IPS DF 19.7 (cell line): ENCODE results near the gene DNM1.

Experiments
- DNase-seq: peaks from one replicate; pipeline ENCODE4 v3.0.0-alpha.2; 2013; ENCODE audit warnings: low read depth, low spot score

The DNM1 gene

DNA sequence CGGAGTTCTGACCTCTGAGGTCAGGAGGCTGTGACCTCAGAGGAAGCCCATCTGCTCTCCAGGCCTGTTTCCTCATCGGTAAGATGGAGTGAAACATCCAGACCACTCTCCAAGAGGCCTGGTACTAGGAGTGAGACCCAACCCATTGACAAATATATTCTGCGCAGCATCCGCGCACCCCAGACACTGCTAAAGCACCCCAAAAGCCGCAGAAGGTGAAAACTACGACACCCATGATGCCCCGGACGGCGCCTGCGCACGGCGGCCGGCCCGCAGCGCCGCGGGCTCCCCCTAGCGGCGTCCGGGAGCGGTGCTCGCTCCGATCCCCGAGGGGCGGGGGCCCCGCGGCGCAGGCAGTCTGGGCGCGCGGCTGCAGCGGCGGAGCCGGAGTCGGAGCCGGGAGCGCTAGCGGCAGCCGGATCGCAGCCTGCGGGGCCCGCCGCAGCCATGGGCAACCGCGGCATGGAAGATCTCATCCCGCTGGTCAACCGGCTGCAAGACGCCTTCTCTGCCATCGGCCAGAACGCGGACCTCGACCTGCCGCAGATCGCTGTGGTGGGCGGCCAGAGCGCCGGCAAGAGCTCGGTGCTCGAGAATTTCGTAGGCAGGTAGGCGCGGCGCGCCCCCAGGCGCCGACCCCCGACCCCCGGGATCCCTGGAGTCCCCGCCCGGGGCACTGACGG lies at the start of gene DNM1:
Gene DNM1, plus strand, starts transcription at position 356 of the 683 bp plus-strand sequence. Its CDS starts 92 bp downstream, at position 448.
- DNase-seq = no peak

- no peak for DNase-seq
Measured at GRCh38 chr9:128153947-128154695, 49.1 kb upstream of the DNM1 start.

DNA sequence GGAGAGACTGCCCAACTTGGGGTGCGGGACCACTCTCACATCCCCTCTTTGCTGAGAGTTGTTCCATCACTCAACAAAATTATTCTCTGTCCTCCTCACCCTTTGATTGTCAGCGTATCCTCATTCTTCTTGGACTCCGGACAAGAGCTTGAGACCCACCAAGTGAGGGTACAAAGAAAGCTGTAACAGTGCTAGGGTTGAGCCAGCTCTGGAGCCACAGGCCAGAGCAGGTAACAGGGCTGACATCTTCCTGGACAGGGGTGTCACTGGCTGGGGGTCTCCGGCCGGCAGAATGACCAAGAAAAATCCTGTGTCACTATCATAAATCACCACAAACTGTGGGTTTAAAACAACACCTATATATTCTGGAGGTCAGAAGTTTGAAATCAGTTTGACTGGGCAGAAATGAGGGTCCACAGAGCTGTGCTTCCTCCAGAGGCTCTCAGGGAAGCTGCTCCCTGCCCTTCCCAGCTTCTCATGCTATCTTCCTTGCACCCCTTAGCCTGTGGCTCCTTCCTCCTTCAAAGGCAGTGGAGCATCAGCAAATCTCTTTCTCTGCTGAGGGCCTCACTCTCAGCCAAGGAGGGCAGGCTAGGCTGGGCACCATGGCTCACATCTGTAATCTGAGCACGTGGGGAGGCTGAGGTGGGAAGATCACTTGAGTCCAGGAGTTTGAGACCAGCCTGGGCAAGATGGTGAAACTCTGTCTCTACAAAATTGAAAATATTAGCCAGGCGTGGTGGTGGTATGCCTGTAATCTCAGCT lies 47.3 kb upstream of the DNM1 start:
- no peak for DNase-seq

DNA sequence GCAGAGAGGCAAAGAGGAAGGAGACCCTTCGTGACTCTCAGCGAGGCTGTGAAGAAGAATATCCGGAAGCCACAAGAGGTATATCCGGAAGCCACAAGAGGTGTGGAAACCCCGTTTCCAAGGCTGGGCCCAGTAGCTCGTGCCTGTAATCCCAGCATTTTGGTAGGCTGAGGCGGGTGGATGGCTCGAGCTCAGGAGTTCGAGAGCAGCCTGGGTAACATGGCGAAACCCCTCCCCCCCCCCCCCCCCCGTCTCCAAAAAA lies 43.7 kb upstream of the DNM1 start:
- no peak for DNase-seq

- DNase-seq = no peak
Measured at GRCh38 chr9:128159784-128160602, 43.2 kb upstream of the DNM1 start, which contains the start of gene BBLN. Gene BBLN, plus strand, starts transcription at chr9:128160265. Its CDS starts 143 bp downstream, at chr9:128160408.

DNA sequence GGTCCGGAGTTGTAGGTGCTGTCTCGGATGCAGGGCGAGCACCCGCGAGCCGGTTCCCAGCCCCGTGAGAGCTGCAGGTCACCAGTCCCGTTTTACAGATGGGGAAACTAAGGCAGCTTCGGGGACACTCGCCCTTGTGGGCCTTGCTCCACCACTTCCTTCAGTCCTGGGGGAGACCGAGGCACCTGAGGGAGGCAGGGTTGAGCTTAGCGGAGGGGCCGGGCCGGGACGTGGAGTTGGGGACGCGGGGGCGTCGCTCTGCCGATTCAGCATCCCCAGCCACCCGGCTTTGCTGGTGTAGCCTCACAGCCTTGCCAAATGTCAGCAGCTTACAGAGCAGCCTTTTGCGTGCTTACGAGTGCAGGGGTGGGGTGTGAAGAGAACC lies 42.6 kb upstream of the DNM1 start:
- DNase-seq = no peak

DNA sequence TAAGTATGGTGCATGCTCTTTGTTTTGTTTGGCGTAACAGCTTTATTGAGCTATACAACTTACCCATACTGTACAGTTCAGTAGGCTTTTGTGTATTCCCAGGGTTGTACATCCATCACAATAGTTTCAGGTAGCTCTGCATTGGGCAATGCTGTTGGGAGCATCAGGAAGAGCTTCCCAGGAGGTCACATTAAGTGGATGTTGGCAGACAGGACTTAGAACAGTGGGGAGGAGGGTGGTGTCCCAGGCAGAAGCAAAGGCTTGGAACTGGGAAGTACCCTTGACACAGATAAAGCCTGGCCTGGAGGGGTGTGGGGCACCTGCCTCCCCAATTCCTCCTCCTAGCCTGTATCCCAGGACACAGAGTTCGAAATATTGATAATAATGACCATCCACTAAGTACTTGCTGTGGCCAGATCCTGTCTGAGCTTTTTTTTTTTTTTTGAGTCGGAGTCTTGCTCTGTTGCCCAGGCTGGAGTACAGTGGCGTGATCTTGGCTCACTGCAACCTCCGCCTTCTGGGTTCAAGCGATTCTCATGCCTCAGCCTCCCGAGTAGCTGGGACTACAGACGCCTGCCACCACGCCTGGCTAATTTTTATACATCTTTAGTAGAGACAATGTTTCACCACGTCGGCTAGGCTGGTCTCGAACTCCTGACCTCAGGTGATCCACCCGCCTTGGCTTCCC lies 41.8 kb upstream of the DNM1 start:
- DNase-seq = no peak

GRCh38 chr9:128162215-128163026 lies 40.8 kb upstream of the DNM1 start:
- no peak for DNase-seq

GRCh38 chr9:128163027-128163515 lies 40.1 kb upstream of the DNM1 start:
- DNase-seq = no peak

GRCh38 chr9:128163523-128164306 lies 39.5 kb upstream of the DNM1 start:
- no peak for DNase-seq

DNA sequence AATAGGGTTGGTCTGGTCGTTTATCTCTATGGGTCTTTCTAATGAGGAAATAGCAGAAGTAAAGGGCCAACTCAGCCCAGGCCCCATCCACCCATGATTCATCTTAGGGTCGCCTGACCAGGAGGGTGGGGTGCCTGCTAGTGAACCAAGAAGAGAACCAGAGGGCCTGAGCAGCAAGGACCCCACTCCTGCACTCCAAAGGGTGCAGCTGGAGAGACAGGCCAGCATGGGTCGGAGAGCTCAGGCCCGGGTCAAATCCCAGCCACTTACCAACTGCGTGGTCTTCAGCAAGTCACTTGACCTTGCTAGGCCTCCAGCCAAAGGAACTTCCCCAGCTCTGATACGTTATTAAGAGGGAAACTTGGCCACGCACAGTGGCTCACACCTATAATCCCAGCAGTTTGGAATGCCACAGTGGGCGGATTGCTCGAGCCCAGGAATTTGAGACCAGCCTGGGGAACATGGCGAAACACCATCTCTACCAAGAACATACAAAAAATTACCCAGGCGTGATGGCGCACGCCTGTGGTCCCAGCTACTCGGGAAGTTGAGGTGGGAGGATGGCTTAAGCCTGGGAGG lies 38.8 kb upstream of the DNM1 start:
- no peak for DNase-seq

- no peak for DNase-seq
Measured at GRCh38 chr9:128166169-128166568, 37.0 kb upstream of the DNM1 start.

DNA sequence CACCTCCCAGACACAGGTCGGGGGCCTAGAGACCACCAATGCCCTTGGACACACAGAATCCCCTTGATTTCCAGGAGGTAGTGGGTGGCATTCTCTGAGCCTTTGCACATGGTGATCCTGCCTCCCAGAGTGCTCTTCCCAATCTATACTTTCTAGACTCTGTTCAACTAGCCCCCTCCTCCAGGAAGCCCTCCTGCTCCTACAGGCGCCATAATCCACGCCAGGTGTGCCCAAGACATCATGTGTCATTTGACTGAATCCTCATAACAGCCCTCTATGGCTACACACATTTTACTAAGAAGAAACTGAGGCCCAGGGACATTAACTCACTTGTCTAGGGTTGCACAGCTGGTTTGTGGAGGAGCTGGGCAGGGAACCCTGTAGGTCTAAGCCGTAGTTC lies 36.0 kb upstream of the DNM1 start:
- DNase-seq = no peak

DNA sequence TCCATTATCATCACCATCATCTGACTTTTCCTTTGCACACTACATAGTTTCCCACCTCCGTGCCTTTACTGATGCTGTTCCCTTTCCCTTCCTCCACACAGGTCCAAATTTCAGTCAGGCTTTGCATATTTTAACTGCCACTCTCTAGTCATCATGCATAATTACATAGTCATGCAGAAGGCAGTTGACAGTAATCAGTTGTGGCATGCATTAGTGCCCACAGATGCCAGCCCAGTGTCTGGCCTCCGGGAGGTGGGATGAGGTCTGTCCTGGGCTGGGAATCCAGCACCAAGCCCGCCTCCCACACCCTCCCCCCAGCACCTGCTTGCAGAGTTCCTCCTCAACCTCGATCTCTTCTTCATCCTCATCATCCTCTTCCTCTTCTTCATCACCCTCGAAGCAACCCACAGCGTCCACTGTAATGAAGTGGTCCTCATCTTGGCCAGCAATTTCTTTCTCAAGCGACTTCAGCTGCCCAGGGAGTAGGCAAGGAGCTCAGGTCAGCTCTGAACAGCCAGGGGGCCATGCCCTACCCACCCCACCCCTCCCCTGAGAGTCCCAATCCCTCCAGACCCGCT lies 34.4 kb upstream of the DNM1 start:
- no peak for DNase-seq

DNA sequence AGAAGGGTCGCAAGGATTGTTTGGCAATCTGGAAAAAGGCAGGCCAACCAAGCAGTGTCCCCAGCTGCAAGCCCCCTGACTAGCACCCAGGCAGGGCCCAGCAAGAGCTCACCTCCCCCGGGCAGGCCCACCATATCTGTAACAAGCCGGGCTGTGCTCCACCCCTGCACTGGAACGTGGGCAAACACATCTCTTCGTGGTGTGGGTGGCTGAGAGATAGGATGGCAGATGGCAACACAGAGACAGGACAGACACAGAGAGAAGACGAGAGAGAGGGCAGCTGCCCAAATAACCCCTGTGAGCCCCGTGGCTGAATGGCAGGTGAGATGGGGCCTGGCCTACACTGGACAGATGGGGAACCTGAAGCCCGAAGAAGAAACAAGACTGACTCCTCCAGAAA lies 33.7 kb upstream of the DNM1 start:
- DNase-seq = no peak

DNA sequence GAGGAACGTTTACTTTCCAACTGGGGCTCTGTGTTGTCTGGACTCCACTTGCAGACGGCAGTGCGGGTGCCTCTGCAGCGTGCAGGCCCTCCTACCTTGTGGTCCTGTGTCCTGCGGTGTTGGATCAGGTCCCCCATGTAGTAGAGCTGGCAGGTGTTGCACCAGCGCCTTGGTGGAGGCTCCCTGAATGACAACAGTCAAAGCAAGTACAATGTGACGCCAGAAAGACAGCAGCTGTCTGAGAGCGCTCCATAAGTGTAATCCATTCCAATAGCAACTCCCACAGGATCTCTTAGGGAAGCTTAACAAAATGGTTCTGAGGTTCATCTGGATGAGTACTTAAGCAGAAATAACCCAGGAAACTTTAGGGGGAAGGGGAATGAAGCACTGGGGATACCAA lies 33.3 kb upstream of the DNM1 start:
- no peak for DNase-seq

DNA sequence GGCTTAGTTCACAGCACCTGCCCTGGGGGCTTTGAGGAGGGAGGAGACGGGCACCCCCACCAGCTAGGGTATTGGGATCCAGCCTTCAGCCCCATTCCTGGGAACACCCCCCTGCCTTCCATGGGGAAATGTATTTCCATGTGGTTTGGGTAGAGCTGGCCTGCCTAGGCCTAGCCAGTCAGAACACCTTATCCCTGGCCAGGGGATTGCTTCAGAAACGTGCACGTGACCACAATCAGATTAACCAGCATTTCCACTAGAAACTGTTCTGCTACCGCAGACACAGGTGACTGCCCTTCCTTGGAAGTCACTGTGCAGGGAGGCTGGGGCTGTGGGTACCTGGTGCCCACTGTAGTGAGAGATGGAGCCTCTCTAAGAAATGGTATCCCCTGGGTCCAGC lies 29.1 kb upstream of the DNM1 start:
- no peak for DNase-seq

GRCh38 chr9:128175102-128175563 lies 28.0 kb upstream of the DNM1 start:
- no peak for DNase-seq

- no peak for DNase-seq
Measured at GRCh38 chr9:128175726-128176125, 27.5 kb upstream of the DNM1 start.
